GM21825 (cell line): ENCODE results near the gene NRXN2.
"Not testable (repeated sequence)": the region's sequence is repeated elsewhere in the genome, so short reads cannot be mapped to it uniquely, and the experiment has no call there.

ENCODE experiments used
- ATAC-seq: cut with Tn5 transposase; IDR thresholded peaks from one replicate; pipeline ENCODE4 v1.9.1; 2021; ENCODE audit warnings: mild to moderate bottlenecking, moderate library complexity; ENCODE audit not compliant: unreplicated experiment

NRXN2 gene

DNA sequence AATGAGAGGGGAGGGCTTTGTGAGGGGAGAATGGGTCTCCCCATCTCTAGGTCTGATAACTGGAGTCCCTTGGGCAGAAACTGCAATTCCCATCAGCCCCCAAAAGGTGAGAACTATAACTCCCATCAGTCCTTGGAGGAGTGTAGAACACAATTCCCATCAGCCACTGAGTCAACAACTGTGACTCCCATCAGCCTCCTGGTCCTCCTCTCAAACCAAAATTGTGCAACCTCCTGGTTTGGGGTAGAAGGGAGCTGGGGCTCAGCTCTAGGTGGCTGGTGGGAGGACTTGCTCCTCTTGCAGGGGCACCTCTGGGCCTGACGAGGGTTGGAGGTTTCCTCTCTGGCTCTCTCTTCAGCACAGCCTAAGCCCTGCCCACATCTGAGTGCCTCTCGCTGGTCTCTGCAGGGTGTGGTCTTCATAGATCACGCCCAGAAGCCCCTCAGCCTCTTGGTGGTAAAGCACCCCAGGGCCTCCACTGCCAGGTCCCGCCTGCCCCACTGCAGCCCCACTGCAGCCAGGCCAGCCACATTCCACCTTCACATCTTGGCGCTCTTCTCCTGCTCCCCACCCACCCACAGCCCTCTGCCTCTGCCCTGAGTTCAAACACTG, 113.5 kb downstream of the NRXN2 start:
- no peak for ATAC-seq

DNA sequence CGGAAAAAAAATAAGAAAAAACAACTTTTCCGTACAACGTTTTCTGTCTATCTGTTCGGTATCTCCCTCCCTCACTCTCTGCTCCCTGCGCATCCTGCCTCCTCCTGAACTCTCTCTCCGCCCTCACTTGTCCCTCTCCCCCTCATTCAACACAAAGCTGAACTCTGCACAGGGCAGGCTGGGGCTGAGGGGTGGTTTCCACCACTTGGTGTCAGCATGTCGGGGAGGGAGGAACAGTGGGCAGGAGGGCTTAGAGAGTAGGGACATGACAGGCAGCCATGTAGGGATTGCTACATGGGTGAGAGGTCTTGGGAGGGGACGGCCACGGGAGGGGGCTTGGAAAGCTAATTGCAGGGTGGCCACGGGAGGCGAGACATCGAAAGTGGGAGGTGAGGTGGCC, 114.4 kb downstream of the NRXN2 start:
- ATAC-seq: no peak

DNA sequence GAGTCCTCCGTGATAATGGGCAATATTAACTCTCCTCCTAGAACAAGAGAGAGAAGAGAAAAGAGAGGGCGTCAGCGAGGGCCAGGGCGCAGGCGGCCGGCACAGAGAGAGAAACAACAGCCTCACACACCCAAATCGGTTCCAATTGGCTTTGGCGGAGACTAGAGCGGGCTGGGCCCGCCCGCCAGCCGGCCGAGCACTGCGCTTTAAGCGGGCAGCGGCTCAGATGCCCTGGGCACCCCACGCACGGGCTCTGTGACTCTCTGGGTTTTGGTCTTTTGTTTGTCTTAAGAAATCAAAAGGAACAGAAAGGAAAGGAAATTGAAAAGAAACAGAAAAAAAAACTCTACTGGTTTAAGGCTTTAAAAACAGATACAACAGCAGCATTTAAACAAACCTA, 115.0 kb downstream of the NRXN2 start:
- ATAC-seq: no peak

DNA sequence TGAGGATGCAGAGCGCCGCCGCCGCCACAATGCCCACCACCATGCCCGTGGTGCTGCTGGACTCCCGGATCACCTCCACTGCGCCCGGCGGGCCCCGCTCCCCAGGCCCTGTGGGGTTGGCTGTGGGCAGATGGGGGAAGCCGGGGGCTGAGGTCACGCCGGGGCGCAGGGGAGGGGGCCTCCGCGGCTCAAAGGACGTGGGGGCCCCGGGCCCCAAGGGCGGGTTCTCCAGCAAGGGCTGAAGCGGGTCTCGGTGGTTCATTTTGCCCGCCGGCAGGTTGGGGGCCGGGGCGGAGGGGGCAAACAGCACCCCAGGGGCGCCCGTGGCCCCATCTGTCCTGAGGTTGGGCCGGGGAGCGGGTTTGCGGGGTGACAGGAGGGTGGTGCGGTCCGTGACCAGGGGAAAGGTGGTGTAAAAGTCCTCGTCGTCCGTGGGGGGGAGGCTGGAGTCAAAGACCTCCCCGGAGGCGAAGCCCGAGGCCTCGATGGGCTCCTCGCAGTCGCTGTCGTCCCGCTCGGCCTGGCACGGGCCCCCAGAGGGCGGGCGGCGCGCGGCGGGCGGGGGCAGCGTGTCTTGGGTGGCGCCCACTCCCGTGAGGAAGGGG, 115.5 kb downstream of the NRXN2 start:
- no peak for ATAC-seq

DNA sequence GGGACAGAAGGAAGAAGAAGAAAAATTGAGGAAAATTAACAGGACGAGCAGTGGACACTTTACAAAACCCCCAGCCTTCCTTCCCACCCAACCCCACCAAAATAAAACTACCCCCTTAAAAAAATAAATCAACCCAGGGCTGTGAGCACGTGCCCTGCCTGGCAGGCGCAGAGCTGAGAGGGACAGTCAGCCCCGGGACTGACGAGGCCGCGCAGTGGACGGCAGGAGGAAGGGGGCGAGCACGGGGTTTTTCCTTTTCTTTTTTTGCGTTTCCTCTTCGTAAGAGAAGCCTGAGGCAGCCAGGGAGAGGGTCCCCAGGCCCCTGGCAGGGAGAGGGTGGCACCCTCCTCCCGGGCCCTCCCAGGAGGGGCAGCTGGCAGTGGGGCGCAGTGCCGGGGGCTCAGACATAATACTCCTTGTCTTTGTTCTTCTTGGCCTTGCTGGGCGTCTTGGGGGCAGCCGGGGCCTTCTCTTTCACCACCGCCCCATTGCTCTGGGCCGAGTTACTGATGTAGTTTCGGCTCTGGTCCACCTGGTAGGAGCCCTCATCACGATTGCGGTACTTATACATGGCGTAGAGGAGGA, 116.1 kb downstream of the NRXN2 start:
- ATAC-seq: no peak

DNA sequence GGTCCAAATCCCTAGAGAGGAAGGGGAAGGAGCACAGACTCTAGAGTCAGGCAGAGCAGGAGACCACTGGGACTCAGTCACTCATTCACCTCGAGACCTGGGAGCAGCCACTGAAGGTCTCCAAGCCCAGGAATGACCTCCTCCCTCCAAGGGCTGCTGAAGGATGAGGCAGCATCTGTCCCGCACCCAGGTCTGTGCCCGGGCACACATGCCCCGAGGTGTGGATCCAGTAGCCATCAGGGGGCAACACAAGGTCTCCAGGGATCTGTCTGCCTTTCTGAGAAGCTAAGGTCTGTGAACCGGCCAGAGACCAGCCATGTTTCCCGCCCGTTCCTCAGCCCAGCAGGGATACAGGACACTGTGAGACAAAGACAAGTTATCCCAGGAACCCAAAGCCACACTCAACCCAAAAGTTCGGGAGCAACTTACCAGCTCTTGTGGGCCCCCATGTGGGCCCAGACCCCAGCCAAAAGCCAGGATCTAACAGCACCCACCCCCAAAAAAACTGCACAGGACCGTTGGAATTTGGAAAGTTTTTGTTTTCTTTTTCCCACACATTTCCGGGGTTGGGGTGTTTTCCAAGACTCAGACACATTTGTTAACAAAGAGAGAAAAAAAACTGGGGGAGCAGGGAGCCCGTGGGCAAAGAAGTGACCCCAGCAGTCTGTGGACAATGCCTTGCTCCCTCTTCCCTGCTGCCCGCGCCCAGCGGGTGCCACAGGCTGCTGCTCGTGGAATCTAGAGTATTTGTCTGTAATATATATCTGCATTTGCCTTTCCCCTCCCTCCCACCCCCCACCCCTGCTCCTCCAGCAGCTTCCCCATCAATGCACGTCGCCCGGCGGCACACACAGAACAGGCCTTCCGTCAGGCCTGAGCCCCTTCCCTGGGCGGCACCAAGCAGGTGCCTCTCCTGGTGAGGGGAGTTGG, 117.1 kb downstream of the NRXN2 start:
- ATAC-seq: no peak

DNA sequence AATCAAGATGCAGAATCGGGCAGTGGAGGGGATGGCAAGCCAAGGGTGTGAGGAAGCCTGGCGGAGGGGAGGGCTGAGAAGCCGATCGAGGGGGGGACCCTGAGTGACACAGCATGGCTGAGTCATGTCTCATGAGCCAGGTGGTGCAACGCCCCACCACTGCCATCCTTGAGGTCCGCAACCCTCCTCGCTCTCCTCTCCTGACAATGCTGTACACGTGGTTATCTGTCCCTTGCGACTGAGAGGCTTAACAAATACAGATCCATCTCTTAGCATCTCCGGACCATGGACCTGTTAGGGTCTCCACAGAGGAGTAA, 117.8 kb downstream of the NRXN2 start:
- ATAC-seq: no peak

DNA sequence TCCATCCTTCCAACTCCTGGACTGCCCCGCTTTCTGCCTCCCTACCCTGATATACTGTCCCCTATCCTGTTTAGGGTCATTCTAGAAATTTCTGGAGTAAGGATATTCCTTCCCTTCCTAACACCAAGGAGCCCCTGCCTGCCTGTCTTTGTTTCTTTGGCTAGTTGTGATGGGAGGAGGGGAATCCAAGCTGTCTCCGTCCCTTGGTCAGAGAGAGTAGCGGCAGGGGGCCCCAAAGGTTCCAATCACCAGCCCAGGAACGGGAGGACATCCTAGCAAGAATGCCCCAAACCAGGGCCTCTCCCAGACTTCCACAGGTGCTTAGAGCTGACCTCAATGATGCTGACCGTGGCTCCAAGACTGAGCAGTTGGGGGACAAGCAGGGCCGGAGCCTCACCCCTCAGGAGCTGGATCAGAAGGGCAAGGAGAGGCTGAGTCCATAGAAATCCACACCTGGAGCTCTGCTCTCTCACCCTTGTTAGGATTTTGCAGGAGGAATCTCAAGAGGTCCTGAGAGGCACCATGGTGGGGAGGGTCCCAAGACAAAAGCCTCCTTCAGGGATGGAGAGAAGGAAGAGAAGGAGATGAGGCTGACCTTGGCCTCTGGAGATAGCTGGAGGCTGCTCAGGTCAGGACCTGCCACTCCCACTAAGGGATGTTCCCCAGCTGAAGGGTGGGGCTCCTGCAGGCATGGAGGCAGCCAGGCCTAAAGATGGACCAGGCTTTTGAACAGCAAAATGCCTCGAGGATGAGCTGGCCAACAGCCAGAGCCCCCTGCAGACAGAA, 118.3 kb downstream of the NRXN2 start:
- no peak for ATAC-seq

DNA sequence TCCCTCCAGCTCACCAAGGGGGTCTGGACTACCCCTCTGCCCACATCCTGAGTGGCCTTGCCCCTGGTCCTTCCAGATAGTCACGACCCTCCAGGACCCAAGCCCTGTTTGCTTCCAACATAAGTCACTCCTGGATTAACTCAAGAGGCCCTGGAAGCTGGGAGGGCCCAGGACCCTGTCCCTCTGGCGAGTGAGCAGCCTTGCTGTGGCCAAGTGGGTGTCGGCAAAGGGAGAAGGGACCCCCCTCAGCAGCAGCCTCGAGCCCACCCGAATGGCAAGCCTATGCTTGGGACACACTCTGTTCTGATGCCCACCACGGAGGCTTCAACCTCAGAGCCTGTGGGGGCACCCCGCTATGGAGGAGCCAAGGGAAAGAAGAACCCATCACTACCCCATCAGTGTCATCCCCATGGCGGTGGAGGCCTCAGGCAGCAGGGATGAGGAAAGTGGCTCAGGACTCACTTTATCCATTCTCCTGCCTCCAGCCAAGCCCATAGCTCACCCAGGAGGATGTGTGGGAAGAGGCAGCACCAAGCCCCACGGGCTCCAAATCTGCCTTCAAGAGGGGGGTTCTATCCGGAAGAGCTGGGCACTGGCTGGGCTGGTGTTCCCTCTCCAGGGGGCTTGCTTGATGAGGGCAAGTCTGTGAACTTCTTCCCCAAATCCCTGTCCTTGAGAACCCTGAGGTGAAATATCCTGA, 119.4 kb downstream of the NRXN2 start:
- ATAC-seq: no peak

DNA sequence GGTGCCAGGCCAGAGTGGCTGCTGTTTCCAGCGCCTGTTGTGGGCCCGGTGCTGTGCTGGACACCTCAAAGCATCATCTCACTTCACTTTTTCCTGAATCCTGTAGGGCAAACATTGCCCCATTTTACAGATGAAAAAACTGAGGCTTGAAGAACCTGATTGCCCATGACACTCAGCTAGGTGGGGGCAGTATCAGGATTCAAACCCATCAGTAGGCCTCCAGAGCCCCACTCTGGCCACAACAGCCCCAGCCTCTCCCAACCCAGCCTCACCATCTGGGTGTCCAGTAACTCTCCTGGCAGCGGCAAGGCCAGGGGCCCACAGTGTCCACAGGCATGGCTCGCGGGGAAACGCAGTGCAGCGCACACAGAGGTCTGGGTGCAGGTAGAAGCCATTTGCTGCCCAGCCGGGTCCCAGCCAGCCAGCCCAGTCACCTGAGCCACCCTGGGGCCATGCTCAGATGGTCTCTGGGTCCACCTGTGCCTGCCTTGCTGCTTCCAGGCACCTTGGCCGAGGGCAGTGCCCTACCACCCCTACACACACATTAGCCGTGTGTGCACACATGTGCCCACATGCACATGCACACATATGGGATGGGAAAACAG, 120.4 kb downstream of the NRXN2 start:
- no peak for ATAC-seq

DNA sequence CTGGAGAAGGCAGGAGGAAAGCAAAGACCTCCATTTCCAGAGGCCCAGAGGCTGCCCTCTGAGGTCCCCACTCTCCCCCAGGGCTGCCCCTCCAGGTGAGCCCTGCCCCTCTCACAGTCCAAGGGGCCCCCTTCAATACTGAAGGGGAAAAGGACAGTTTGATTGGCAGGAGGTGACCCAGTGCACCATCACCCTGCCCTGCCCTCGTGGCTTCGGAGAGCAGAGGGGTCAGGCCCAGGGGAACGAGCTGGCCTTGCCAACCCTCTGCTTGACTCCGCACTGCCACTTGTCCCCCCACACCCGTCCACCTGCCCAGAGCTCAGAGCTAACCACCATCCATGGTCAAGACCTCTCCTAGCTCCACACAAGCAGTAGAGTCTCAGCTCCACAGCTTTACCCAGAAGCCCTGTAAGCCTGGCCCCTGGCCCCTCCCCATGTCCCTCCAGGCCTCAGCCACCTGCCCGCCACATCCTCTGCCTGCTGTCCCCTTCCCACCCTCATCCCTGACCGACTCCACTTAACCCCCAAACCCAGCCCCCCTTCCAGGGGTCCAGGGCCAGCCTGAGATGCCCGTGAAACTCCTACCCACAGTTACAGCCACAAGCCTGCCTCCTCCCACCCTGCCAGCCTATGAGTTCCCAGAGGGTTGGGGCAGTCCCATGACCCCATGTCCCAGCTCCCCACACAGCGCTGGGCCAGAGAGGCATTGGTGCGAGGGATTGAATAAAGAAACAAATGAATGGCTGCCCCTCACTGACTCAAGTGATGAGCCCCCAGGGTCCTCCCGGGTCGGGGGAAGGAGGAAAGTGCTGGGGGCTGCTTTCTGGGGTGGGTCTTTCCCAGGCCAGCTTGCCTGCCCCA, 121.2 kb downstream of the NRXN2 start:
- ATAC-seq: no peak

DNA sequence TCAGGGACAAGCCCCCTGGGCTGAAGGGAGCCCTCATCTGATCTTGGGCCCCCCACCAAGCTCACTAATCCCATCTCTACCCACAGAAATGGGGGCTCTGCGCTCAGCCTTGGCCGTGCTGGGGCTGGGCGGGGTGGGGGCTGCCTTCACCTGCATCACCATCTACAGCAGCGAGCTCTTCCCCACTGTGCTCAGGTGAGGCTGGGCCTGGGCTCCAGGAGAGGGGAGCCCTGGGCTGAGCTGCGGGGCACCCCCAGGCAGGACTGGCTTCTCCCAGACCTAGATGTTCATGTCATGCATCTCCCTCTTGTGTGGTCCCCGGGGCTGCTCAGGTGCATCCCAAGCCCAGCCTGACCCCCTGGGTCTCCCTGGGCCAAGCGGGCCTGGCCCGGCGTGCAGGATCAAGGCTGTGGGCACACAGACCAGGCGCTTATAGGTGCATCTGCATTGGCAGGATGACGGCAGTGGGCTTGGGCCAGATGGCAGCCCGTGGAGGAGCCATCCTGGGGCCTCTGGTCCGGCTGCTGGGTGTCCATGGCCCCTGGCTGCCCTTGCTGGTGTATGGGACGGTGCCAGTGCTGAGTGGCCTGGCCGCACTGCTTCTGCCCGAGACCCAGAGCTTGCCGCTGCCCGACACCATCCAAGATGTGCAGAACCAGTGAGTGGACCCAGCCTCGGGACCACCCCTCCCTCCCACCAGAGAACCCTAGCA, 122.6 kb downstream of the NRXN2 start:
- no peak for ATAC-seq

DNA sequence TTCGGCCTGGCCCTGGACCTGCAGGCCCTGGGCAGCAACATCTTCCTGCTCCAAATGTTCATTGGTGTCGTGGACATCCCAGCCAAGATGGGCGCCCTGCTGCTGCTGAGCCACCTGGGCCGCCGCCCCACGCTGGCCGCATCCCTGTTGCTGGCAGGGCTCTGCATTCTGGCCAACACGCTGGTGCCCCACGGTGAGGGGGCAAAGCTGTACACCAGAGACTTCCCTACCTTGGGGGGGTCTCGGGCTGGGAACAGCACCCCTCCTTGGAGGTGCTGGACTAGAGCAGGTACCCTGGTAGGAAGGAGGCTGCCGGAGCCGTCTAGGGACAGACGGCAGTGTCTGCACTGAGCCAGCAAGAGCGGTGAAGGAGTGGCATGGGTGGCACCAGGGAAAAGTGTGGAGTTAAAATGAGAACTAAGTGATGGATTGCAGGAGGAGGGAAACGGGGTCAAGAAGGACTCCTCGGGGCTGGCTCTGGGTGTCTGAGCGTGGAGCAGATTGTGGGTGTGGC, 123.2 kb downstream of the NRXN2 start:
- ATAC-seq: no peak

DNA sequence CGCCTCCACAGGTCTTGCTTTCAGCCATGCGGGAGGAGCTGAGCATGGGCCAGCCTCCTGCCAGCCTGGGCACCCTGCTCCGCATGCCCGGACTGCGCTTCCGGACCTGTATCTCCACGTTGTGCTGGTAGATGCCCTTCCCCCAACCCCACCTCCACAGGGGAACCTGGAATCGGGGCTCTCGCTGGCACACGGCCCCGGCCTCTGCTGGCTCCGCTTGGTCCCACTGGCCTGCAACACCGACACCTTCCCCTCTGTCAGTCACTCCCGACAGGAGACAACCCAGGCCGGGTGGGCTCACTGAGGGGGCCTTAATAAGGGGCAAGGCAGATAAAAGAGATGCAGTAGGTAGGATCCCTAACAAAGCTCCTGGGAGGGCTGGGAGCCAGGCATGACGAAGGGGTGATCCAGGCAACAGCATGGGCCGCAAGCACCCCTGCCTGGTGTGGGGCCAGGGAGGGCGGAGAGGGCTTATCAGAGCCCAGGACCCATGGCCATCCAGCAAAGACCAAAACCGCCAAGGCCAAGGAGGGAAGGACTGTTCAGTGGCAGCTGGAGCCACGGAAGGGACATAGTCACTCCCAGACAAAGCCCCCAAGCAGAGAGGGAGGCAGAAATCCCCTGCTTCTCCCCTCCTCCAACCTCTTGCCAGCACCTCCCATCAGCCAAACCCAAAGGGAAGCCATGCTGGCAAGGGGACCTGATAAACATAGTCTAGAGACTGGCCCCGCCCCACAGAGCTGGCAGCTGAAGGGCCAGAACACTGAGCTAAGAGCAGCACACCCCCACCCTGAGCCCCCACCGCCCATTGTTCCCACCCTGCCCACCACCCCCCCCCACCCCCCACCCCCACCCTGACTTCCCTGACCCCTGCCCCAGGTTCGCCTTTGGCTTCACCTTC, 124.0 kb downstream of the NRXN2 start:
- no peak for ATAC-seq

DNA sequence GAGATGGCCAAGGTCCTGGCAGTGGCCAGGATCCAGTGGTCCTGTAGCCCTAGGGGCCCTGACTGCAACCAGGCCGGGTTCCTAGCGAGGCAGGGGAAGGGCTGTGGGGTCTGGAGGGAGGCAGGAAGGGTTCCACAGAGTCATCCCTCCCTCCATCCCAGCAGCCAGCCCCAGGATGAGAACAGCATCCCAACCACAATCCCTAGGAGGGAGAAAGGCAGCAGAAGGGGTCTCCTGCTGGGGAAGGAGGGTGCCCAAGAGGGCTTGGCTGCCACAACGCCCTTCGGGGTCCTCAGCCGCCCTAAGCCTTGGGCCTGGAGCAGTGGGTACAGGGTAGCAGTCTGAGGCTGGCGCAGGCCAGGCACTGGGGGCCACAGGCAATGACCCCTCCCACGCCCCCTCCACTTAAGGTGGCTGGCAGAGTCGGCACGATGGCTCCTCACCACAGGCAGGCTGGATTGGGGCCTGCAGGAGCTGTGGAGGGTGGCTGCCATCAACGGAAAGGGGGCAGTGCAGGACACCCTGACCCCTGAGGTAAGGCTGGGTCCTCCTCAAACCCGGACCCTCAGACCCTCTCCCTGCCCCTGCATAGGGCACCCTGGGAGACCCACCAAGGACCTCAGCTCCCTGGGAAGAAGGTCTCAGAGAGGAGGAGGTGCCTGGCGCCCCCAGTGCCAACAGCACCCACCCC, 124.7 kb downstream of the NRXN2 start:
- ATAC-seq: no peak

DNA sequence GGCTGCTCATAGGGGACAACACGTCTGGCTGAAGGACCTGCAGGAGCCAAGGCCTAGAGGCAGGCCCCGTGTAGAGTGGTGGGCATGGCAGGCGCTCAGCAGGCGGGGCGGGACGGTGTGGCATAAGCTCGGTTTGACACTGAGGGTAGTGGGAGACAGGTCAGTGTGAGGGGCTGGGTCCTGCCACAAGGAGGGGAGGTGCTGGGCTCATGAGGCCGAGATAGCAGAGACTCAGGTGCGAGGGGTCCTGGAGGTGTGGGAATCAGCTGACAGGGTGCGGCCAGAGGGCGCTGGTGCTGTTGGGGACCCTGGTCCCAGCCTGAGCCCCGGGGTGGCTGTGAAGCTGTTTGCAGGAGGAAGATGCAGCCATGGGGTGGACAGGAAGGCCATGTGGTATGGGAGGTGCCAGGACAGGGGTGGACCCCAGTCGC, 125.3 kb downstream of the NRXN2 start:
- ATAC-seq: no peak

DNA sequence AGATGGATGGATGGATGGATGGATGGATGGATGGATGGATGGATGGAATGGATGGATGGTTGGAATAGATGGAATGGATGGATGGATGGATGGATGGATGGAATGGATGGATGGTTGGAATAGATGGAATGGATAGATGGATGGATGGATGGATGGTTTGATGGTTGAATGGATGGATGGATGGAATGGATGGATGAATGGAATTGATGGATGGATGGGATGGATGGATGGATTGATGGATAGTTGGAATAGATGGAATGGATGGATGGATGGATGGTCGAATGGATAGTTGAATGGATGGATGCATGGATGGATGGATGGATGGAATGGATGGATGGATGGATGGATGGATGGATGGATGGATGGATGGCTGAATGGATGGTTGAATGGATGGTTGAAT, 127.1 kb downstream of the NRXN2 start:
- ATAC-seq: not testable (repeated sequence)
